ENCODE results near the gene NR1H4. TPM values are rescaled to one million over a fixed set of nuclear protein-coding genes. Genes with fewer than 3 reads are reported as not detected.

NR1H4 gene
- total RNA-seq, 3 donors from 2014 or later: 0.15 TPM; not detected in 2

DNA sequence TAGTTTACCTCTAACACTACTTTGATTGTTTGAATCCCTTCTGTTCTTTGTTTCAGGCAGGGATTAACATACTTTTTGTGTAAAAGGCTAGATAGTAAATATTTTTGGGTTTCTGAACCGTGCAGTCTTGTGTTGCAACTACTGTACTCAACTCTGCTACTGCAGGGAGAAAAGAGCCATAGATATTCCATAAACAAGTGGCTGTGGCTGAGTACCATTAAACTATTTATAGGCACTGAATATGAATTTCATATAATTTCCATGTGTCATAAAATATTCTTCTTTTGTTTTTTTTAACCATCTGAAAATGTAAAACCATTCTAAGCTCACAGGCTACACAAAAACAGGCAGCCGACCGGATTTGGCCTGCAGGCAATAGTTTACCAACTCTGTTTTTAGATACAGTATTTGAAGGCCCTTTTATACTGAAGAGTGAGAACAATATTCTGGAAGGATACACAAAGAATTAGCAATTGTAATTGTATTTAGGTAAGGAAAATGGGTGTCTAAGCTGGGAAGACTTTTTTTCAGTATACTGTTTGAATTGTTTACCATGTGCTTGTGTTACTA is 15.7 kb downstream of the NR1H4 start:
- intact Hi-C loops (cut with DNase I; ENCODE audit: low total_unique reads): no loop called here
- TF ChIP-seq POLR2A (IDR thresholded peaks at IDR 0.05) (no peak), POLR2AphosphoS5 (IDR thresholded peaks at IDR 0.05) (no peak)
- TF ChIP-seq, protein P1, sequence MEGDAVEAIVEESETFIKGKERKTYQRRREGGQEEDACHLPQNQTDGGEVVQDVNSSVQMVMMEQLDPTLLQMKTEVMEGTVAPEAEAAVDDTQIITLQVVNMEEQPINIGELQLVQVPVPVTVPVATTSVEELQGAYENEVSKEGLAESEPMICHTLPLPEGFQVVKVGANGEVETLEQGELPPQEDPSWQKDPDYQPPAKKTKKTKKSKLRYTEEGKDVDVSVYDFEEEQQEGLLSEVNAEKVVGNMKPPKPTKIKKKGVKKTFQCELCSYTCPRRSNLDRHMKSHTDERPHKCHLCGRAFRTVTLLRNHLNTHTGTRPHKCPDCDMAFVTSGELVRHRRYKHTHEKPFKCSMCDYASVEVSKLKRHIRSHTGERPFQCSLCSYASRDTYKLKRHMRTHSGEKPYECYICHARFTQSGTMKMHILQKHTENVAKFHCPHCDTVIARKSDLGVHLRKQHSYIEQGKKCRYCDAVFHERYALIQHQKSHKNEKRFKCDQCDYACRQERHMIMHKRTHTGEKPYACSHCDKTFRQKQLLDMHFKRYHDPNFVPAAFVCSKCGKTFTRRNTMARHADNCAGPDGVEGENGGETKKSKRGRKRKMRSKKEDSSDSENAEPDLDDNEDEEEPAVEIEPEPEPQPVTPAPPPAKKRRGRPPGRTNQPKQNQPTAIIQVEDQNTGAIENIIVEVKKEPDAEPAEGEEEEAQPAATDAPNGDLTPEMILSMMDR (IDR thresholded peaks at IDR 0.05): no peak
- no peaks in the 10 kb centered on the region for H3K9me3 ChIP-seq
- H3K27ac ChIP-seq: no peak overlapping the region
- no peak for DNase-seq (ENCODE audit: low spot score in 2 of 2)
- H3K36me3 ChIP-seq: no peaks in the 10 kb centered on the region
- H3K27me3 ChIP-seq: no peaks in the 10 kb centered on the region
- H3K4me3 ChIP-seq: no peak overlapping the region
- no peaks in the 10 kb centered on the region for H3K4me1 ChIP-seq

DNA sequence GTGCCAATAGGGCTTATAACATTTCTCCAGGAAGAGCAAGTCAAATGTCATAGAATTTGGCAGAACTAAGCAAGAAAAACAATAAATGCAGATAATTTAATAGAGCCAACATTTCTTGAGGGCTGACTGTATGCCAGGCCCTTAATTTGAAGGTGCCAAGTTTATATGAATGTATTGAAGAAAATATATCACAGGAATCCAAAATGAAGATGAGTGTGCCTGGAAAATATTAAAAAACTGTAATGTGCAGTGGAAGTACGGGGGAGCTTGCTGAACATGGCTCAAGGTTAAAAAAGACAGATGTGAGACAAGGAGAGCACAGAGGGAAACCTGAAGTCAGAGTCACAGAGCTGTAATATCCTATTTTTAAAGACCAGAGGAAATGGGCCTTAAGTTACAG is 16.4 kb downstream of the NR1H4 start:
- Histone ChIP-seq H3K4me1 (no peaks in the 10 kb centered on the region), H3K4me3 (no peak overlapping the region), H3K9me3 (no peaks in the 10 kb centered on the region), H3K36me3 (no peaks in the 10 kb centered on the region), H3K27me3 (no peaks in the 10 kb centered on the region), H3K27ac (no peak overlapping the region)
- DNase-seq (ENCODE audit: low spot score in 2 of 2): no peak
- no peak for TF ChIP-seq POLR2A (IDR thresholded peaks at IDR 0.05)
- TF ChIP-seq POLR2AphosphoS5 (IDR thresholded peaks at IDR 0.05): no peak
- TF ChIP-seq, protein P1 (IDR thresholded peaks at IDR 0.05): no peak
- intact Hi-C loops (cut with DNase I; ENCODE audit: low total_unique reads): no loop called here

DNA sequence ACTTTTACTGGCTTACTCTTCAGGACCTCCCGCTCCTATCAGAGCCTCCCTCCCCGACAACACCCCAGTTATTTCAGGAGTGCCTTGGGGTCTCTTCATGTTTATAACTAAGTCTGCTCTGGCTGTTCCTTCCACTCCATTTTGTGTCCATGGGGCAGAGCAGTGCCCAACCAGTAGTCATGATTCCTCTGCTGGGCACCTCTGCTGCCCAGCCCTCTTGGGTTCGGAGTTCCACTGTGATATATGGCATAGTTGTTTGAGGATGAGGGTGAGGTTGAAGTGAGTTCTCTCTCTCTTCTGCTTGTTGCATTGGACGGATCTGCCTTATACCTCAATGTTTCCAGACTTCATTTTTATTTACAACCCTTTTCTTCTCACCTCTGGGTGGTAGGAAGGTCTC is 17.4 kb downstream of the NR1H4 start:
- Histone ChIP-seq H3K27ac (no peak overlapping the region), H3K9me3 (no peaks in the 10 kb centered on the region), H3K4me3 (no peak overlapping the region), H3K27me3 (no peaks in the 10 kb centered on the region), H3K36me3 (no peaks in the 10 kb centered on the region), H3K4me1 (no peaks in the 10 kb centered on the region)
- no peak for TF ChIP-seq POLR2A (IDR thresholded peaks at IDR 0.05)
- no peak for TF ChIP-seq POLR2AphosphoS5 (IDR thresholded peaks at IDR 0.05)
- TF ChIP-seq, protein P1 (IDR thresholded peaks at IDR 0.05): no peak
- no peak for DNase-seq (ENCODE audit: low spot score in 2 of 2)
- intact Hi-C loops (cut with DNase I; ENCODE audit: low total_unique reads): no loop called here

DNA sequence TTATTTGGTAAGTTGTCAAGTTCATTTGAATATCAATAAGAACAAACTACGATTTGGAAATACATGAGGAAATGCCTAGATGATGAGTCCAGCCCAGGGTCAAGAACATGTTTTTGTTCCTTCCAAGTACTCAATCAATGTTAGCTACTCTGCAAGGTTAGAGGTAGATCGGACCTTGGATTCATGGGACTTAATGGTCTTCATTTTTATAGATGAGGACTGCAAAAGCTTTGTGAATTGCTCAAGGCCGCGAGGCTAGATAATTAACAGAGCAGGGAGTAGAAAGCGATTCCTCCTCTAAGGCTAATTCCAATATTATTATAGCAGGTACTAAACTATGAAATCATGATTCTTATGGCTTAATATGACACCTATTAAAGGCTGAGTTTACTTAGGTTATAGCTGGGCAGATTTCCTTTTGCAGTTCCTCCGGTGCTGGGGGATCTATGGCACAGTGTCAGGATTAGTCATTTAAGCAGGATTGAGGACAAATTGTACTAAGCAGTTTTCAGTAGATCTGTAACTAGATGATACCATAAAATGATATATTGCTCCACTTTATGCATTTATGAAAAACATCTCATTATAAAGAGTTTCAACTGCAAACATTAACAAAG is 19.8 kb downstream of the NR1H4 start:
- intact Hi-C loops (cut with DNase I; ENCODE audit: low total_unique reads): no loop called here
- no peak overlapping the region for H3K27ac ChIP-seq
- H3K4me1 ChIP-seq: no peaks in the 10 kb centered on the region
- H3K27me3 ChIP-seq: no peaks in the 10 kb centered on the region
- H3K36me3 ChIP-seq: no peaks in the 10 kb centered on the region
- DNase-seq (ENCODE audit: low spot score in 2 of 2): no peak
- no peak for TF ChIP-seq POLR2AphosphoS5 (IDR thresholded peaks at IDR 0.05)
- TF ChIP-seq, protein P1 (IDR thresholded peaks at IDR 0.05): no peak
- TF ChIP-seq POLR2A (IDR thresholded peaks at IDR 0.05): no peak
- H3K9me3 ChIP-seq: no peaks in the 10 kb centered on the region
- H3K4me3 ChIP-seq: no peak overlapping the region

DNA sequence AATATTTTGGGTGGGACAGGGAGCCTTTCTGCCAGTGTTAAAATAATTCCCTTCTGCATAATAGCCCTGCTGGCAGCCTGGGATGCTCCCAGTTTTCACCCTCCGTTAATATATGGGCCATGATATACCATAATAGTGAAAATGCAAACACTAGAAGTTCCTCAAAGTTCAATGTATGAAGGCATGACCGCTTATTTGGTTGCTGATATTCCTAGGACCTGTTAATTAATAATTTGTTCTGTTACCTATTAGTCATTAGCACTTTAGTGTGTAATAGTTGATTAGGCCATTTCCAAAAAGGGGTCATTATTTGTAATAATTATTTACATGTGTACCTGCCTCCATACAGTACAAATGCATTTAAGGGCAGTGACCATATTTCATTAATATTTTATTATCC is 20.4 kb downstream of the NR1H4 start:
- no peaks in the 10 kb centered on the region for H3K36me3 ChIP-seq
- intact Hi-C loops (cut with DNase I; ENCODE audit: low total_unique reads): no loop called here
- H3K27me3 ChIP-seq: no peaks in the 10 kb centered on the region
- TF ChIP-seq, protein P1 (IDR thresholded peaks at IDR 0.05): no peak
- TF ChIP-seq POLR2AphosphoS5 (IDR thresholded peaks at IDR 0.05) (no peak), POLR2A (IDR thresholded peaks at IDR 0.05) (no peak)
- H3K9me3 ChIP-seq: no peaks in the 10 kb centered on the region
- DNase-seq (ENCODE audit: low spot score in 2 of 2): no peak
- no peak overlapping the region for H3K4me3 ChIP-seq
- no peaks in the 10 kb centered on the region for H3K4me1 ChIP-seq
- no peak overlapping the region for H3K27ac ChIP-seq

All from breast epithelium (tissue), 4 donors.